Activated CD8-positive, alpha-beta T cell treated with anti-CD3 and anti-CD28 coated beads, Interleukin-2, amount 10 ng/mL, durations not matched to agents 7 days and 5 days (primary cell): Measurements from ENCODE around the gene CASP6. TPM values are rescaled to one million over a fixed set of nuclear protein-coding genes. Genes with fewer than 3 reads are reported as not detected.

Experiments used
- ATAC-seq: fragments of 150-1000 bp; cut with Tn5 transposase; one replicate; pipeline ENCODE4 v1.10.0; 2021; ENCODE audit warnings: moderate library complexity
- CTCF ChIA-PET: fragments of 350-600 bp; sonication (Branson Sonifier 250); formaldehyde crosslinking; loops from one replicate; lab custom pipeline; 2021; ENCODE audit warnings: antibody characterized with exemption; lab: Charles Lee
- POLR2A ChIA-PET: fragments of 350-600 bp; sonication (Branson Sonifier 250); formaldehyde crosslinking; loops from one replicate; lab custom pipeline; 2021; ENCODE audit warnings: antibody characterized with exemption; lab: Charles Lee
- DNase-seq: peaks from one replicate; pipeline ENCODE4 v3.0.0-alpha.2; 2020
- H3K27ac Mint-ChIP-seq: one replicate; pipeline ENCODE4 v1.8.0; 2021; ENCODE audit warnings: mild to moderate bottlenecking, mixed read lengths
- H3K27me3 Mint-ChIP-seq: one replicate; pipeline ENCODE4 v1.8.0; 2021; ENCODE audit warnings: low read depth, mixed read lengths
- H3K36me3 Mint-ChIP-seq: one replicate; pipeline ENCODE4 v1.8.0; 2021; ENCODE audit warnings: low read depth, mixed read lengths
- H3K4me1 Mint-ChIP-seq: one replicate; pipeline ENCODE4 v1.8.0; 2021; ENCODE audit warnings: low read depth, mixed read lengths
- H3K4me3 Mint-ChIP-seq: one replicate; pipeline ENCODE4 v1.8.0; 2021; ENCODE audit warnings: mild to moderate bottlenecking, mixed read lengths
- H3K9me3 Mint-ChIP-seq: one replicate; pipeline ENCODE4 v1.8.0; 2022; ENCODE audit warnings: mixed read lengths; ENCODE audit not compliant: insufficient read depth
- total RNA-seq, 2 experiments: library from RNA; stranded (reverse); gene quantifications; one replicate each; pipeline ENCODE4 v1.2.3, GENCODE V29; 2021

CASP6 gene
- 10 to 100 TPM; 24.1 to 25.5 TPM for total RNA-seq

GRCh38 chr4:109702950-109703663, at the start of gene CASP6:
Gene CASP6 (minus strand): TSS chr4:109703445. CDS start chr4:109703395, 50 bp downstream.
- no peaks in the 10 kb centered on the region for H3K9me3 Mint-ChIP-seq
- peak within 1 kb of the TSS; percentile 91 for H3K27ac Mint-ChIP-seq
- ATAC-seq (peak; percentile 89), DNase-seq (peak; percentile 86)
- peak within 1 kb of the TSS; percentile 95 for H3K4me3 Mint-ChIP-seq
- peaks cover 32% of the 10 kb centered on the region for H3K4me1 Mint-ChIP-seq
- no peaks in the 10 kb centered on the region for H3K27me3 Mint-ChIP-seq
- peaks cover 22% of the 10 kb centered on the region for H3K36me3 Mint-ChIP-seq
- ChIA-PET CTCF (interaction anchor here (0.8 to 4.9 kb wide), 12 partner anchors 9 to 271 kb away, joined by 3 to 23 read pairs (median 5); partner anchors contain the start of genes RRH and SEC24B), POLR2A (interaction anchor here (0.8 to 4.1 kb wide), 5 partner anchors 17 to 269 kb away, joined by 3 to 26 read pairs (median 3); partner anchors contain the start of genes MCUB and SEC24B)

- H3K36me3 Mint-ChIP-seq: no peaks in the 10 kb centered on the region
- H3K4me3 Mint-ChIP-seq: no peak overlapping the region
- no peaks in the 10 kb centered on the region for H3K9me3 Mint-ChIP-seq
- peaks cover 7% of the 10 kb centered on the region for H3K27me3 Mint-ChIP-seq
- CTCF ChIA-PET: no interaction called here
- POLR2A ChIA-PET: interaction anchor here (0.7 to 1.3 kb wide), 2 partner anchors 10 to 22 kb away, joined by 3 to 8 read pairs; no protein-coding TSS in a partner anchor
- H3K4me1 Mint-ChIP-seq: no peaks in the 10 kb centered on the region
- no peak for ATAC-seq
- no peak for DNase-seq
- no peak overlapping the region for H3K27ac Mint-ChIP-seq
These were observed 49.3 kb upstream of the CASP6 start for GRCh38 chr4:109752525-109752924.

GRCh38 chr4:109751852-109752251, 48.6 kb upstream of the CASP6 start:
- no peaks in the 10 kb centered on the region for H3K4me1 Mint-ChIP-seq
- no peaks in the 10 kb centered on the region for H3K36me3 Mint-ChIP-seq
- DNase-seq (no peak), ATAC-seq (no peak)
- no peak overlapping the region for H3K4me3 Mint-ChIP-seq
- no peak overlapping the region for H3K27ac Mint-ChIP-seq
- H3K9me3 Mint-ChIP-seq: no peaks in the 10 kb centered on the region
- CTCF ChIA-PET: interaction anchor here (0.6 kb wide), 1 partner anchor 263 kb away, joined by 3 read pairs; no protein-coding TSS in a partner anchor
- POLR2A ChIA-PET: interaction anchor here (0.7 to 1.3 kb wide), 2 partner anchors 10 to 21 kb away, joined by 3 to 8 read pairs; no protein-coding TSS in a partner anchor
- peaks cover 10% of the 10 kb centered on the region for H3K27me3 Mint-ChIP-seq

GRCh38 chr4:109750652-109751244, 47.5 kb upstream of the CASP6 start:
- no peaks in the 10 kb centered on the region for H3K36me3 Mint-ChIP-seq
- H3K27me3 Mint-ChIP-seq: peaks cover 14% of the 10 kb centered on the region
- ATAC-seq (no peak), DNase-seq (no peak)
- no peak overlapping the region for H3K27ac Mint-ChIP-seq
- ChIA-PET CTCF (no interaction called here), POLR2A (no interaction called here)
- H3K9me3 Mint-ChIP-seq: no peaks in the 10 kb centered on the region
- H3K4me1 Mint-ChIP-seq: no peaks in the 10 kb centered on the region
- H3K4me3 Mint-ChIP-seq: no peak overlapping the region

GRCh38 chr4:109749388-109750082, 46.3 kb upstream of the CASP6 start:
- no peaks in the 10 kb centered on the region for H3K36me3 Mint-ChIP-seq
- no peaks in the 10 kb centered on the region for H3K9me3 Mint-ChIP-seq
- CTCF ChIA-PET: no interaction called here
- DNase-seq: no peak
- no peak for ATAC-seq
- POLR2A ChIA-PET: no interaction called here
- H3K27ac Mint-ChIP-seq: no peak overlapping the region
- no peak overlapping the region for H3K4me3 Mint-ChIP-seq
- H3K27me3 Mint-ChIP-seq: peaks cover 13% of the 10 kb centered on the region
- no peaks in the 10 kb centered on the region for H3K4me1 Mint-ChIP-seq

GRCh38 chr4:109748114-109748513, 44.9 kb upstream of the CASP6 start:
- CTCF ChIA-PET: no interaction called here

GRCh38 chr4:109746728-109747127, 43.5 kb upstream of the CASP6 start:
- POLR2A ChIA-PET: no interaction called here
- Mint-ChIP-seq H3K4me1 (no peaks in the 10 kb centered on the region), H3K4me3 (no peak overlapping the region), H3K27me3 (peaks cover 16% of the 10 kb centered on the region), H3K36me3 (no peaks in the 10 kb centered on the region), H3K9me3 (no peaks in the 10 kb centered on the region), H3K27ac (no peak overlapping the region)
- ATAC-seq (no peak), DNase-seq (no peak)
- CTCF ChIA-PET: no interaction called here

More at GRCh38 chr4:109748114-109748513, 44.9 kb upstream of the CASP6 start:
- H3K27ac Mint-ChIP-seq: no peak overlapping the region
- H3K27me3 Mint-ChIP-seq: peaks cover 14% of the 10 kb centered on the region
- POLR2A ChIA-PET: no interaction called here
- no peaks in the 10 kb centered on the region for H3K4me1 Mint-ChIP-seq
- H3K9me3 Mint-ChIP-seq: no peaks in the 10 kb centered on the region
- no peaks in the 10 kb centered on the region for H3K36me3 Mint-ChIP-seq
- no peak overlapping the region for H3K4me3 Mint-ChIP-seq
- DNase-seq (no peak), ATAC-seq (no peak)

- H3K27me3 Mint-ChIP-seq: peaks cover 16% of the 10 kb centered on the region
- H3K9me3 Mint-ChIP-seq: no peaks in the 10 kb centered on the region
- no peaks in the 10 kb centered on the region for H3K4me1 Mint-ChIP-seq
- ATAC-seq: no peak
- no peak overlapping the region for H3K27ac Mint-ChIP-seq
- DNase-seq: no peak
- ChIA-PET CTCF (no interaction called here), POLR2A (no interaction called here)
- no peak overlapping the region for H3K4me3 Mint-ChIP-seq
- H3K36me3 Mint-ChIP-seq: no peaks in the 10 kb centered on the region
These were observed 42.6 kb upstream of the CASP6 start for GRCh38 chr4:109745830-109746229.

- no peak overlapping the region for H3K4me3 Mint-ChIP-seq
- no peak for ATAC-seq
These were observed 36.3 kb upstream of the CASP6 start for GRCh38 chr4:109739547-109739946.

GRCh38 chr4:109738104-109738872, 35.0 kb upstream of the CASP6 start:
- H3K9me3 Mint-ChIP-seq: no peaks in the 10 kb centered on the region
- no peak overlapping the region for H3K27ac Mint-ChIP-seq
- H3K27me3 Mint-ChIP-seq: peaks cover 16% of the 10 kb centered on the region
- ATAC-seq (no peak), DNase-seq (no peak)
- H3K4me1 Mint-ChIP-seq: no peaks in the 10 kb centered on the region
- H3K4me3 Mint-ChIP-seq: no peak overlapping the region
- ChIA-PET POLR2A (no interaction called here), CTCF (no interaction called here)
- H3K36me3 Mint-ChIP-seq: no peaks in the 10 kb centered on the region

More at GRCh38 chr4:109739547-109739946, 36.3 kb upstream of the CASP6 start:
- H3K4me1 Mint-ChIP-seq: no peaks in the 10 kb centered on the region
- peaks cover 18% of the 10 kb centered on the region for H3K27me3 Mint-ChIP-seq
- no peaks in the 10 kb centered on the region for H3K36me3 Mint-ChIP-seq
- H3K9me3 Mint-ChIP-seq: no peaks in the 10 kb centered on the region
- ChIA-PET POLR2A (no interaction called here), CTCF (interaction anchor here (0.9 kb wide), 1 partner anchor 307 kb away, joined by 3 read pairs; no protein-coding TSS in a partner anchor)
- DNase-seq: no peak
- no peak overlapping the region for H3K27ac Mint-ChIP-seq
